HCT116 (cell line): ENCODE data around the gene EIF5A2. TPM values are rescaled to one million over a fixed set of nuclear protein-coding genes. Genes with fewer than 3 reads are reported as not detected.

Experiments used
- ATAC-seq: fragments of 200-7000 bp; cut with Tn5 transposase; 2 replicates; pipeline ENCODE4 v1.9.1; 2020; ENCODE audit warnings: mild to moderate bottlenecking, moderate library complexity
- BruUV-seq: library from RNA; stranded (reverse); fragments of 400-500 nt; replicated peaks from 2 replicates; lab custom pipeline; 2021; lab: Mats Ljungman, UMichigan
- CTCF ChIA-PET: fragments of 300-600 bp; sonication (Branson Sonifier 250); formaldehyde crosslinking; loops from one replicate; lab custom pipeline; 2021; ENCODE audit warnings: antibody characterized with exemption; lab: Charles Lee
- POLR2A ChIA-PET: fragments of 300-600, 350-600 bp; sonication (Branson Sonifier 250); formaldehyde crosslinking; loops from one replicate; lab custom pipeline; 2021; ENCODE audit warnings: antibody characterized with exemption; lab: Charles Lee
- RAD21 ChIA-PET, 2 experiments: fragments of 300-600 bp; sonication (Branson Sonifier 250); formaldehyde crosslinking; loops; one replicate each; lab custom pipeline; 2023; ENCODE audit warnings: low total read pairs in 2 of 2; ENCODE audit not compliant: uncharacterized antibody in 2 of 2, unreplicated experiment in 2 of 2, low non-redundant PET in 1 of 2; lab: Charles Lee
- DNase-seq: peaks from one replicate; pipeline ENCODE4 v3.0.0-alpha.2; 2010; ENCODE audit warnings: low read depth, low spot score
- H2AFZ ChIP-seq: fragments of 200-600 bp; shearing (Covaris generic), sonication (generic); 2 replicates; pipeline ENCODE4 v1.6.1; 2017; ENCODE audit warnings: low read depth, mixed run types, mixed read lengths, antibody characterized with exemption, low read length; ENCODE audit not compliant: poor library complexity, severe bottlenecking
- H3K27ac ChIP-seq: 2 replicates; pipeline ENCODE4 v1.5.1; 2012; ENCODE audit warnings: low read depth, low read length
- H3K27me3 ChIP-seq: fragments of 200-600 bp; sonication (generic); 2 replicates; pipeline ENCODE4 v1.6.1; 2016; ENCODE audit warnings: mixed run types, low read length, mixed read lengths; ENCODE audit not compliant: insufficient read depth
- H3K36me3 ChIP-seq, 2 experiments: fragments of 200-500 bp in 1 of 2; fragments of 200-600 bp in 1 of 2; sonication (Bioruptor generic) in 1 of 2; sonication (generic) in 1 of 2; 2 replicates each; pipeline versions ENCODE4 v1.5.1 to v1.6.1; 2014 to 2016; ENCODE audit warnings: low read length in 2 of 2, inconsistent platforms in 1 of 2, mixed read lengths in 1 of 2, mixed run types in 1 of 2; ENCODE audit not compliant: insufficient read depth in 2 of 2, control insufficient read depth in 1 of 2
- H3K4me1 ChIP-seq, 2 experiments: fragments of 200-600 bp in 1 of 2; sonication (generic) in 1 of 2; 2 replicates each; pipeline versions ENCODE4 v1.5.1 to v1.6.1; 2012 to 2017; ENCODE audit warnings: low read length in 2 of 2, inconsistent platforms in 1 of 2, mild to moderate bottlenecking in 1 of 2, mixed read lengths in 1 of 2, mixed run types in 1 of 2, moderate library complexity in 1 of 2; ENCODE audit not compliant: insufficient read depth in 2 of 2, control insufficient read depth in 1 of 2
- H3K4me2 ChIP-seq: fragments of 200-600 bp; sonication (generic); 2 replicates; pipeline ENCODE4 v1.6.1; 2017; ENCODE audit warnings: mixed run types, low read length, mixed read lengths
- H3K4me3 ChIP-seq, 2 experiments: fragments of 200-600 bp in 1 of 2; sonication (generic) in 1 of 2; replicated peaks in 1 of 2; 2 replicates each; pipeline ENCODE4 v1.5.1; 2011 to 2016; ENCODE audit warnings: low read length in 2 of 2, control low read depth in 1 of 2, low read depth in 1 of 2, mild to moderate bottlenecking in 1 of 2, mixed read lengths in 1 of 2, mixed run types in 1 of 2
- H3K79me2 ChIP-seq: fragments of 200-600 bp; sonication (generic); 2 replicates; pipeline ENCODE4 v1.6.1; 2017; ENCODE audit warnings: mild to moderate bottlenecking, mixed run types, low read length, moderate library complexity, mixed read lengths; ENCODE audit not compliant: insufficient read depth
- H3K9ac ChIP-seq: fragments of 200-600 bp; sonication (generic); 2 replicates; pipeline ENCODE4 v1.6.1; 2016; ENCODE audit warnings: low read length, mixed read lengths
- H3K9me2 ChIP-seq: fragments of 200-600 bp; sonication (generic), shearing (Covaris generic); 2 replicates; pipeline ENCODE4 v1.6.1; 2017; ENCODE audit warnings: mixed run types, mild to moderate bottlenecking, moderate library complexity; ENCODE audit not compliant: insufficient read depth
- H3K9me3 ChIP-seq, 2 experiments: fragments of 200-500 bp in 1 of 2; fragments of 200-600 bp in 1 of 2; sonication (Bioruptor generic) in 1 of 2; sonication (generic) in 1 of 2; 2 replicates each; pipeline ENCODE4 v1.6.1; 2014 to 2017; ENCODE audit warnings: low read length in 2 of 2, mixed read lengths in 2 of 2, inconsistent platforms in 1 of 2, low read depth in 1 of 2, mild to moderate bottlenecking in 1 of 2, mixed run types in 1 of 2, moderate library complexity in 1 of 2; ENCODE audit not compliant: control insufficient read depth in 1 of 2, insufficient read depth in 1 of 2
- H4K20me1 ChIP-seq: fragments of 200-600 bp; sonication (generic), shearing (Covaris generic); 2 replicates; pipeline ENCODE4 v1.6.1; 2017; ENCODE audit warnings: mixed run types, mild to moderate bottlenecking, moderate library complexity; ENCODE audit not compliant: insufficient read depth
- ATF3 ChIP-seq: IDR thresholded peaks from 2 replicates; pipeline ENCODE4 v1.6.1; 2012
- CBX3 ChIP-seq: IDR thresholded peaks from 2 replicates; pipeline ENCODE4 v1.6.1; 2012; ENCODE audit warnings: low read depth
- CEBPB ChIP-seq: IDR thresholded peaks from 2 replicates; pipeline ENCODE4 v1.6.1; 2012; ENCODE audit warnings: low read depth
- EGR1 ChIP-seq: IDR thresholded peaks from 2 replicates; pipeline ENCODE4 v1.6.1; 2012; ENCODE audit warnings: low read depth
- ELF1 ChIP-seq: IDR thresholded peaks from 2 replicates; pipeline ENCODE4 v1.6.1; 2012; ENCODE audit warnings: low read depth, borderline replicate concordance
- EZH2phosphoT487 ChIP-seq: fragments of 200-600 bp; IDR thresholded peaks from 2 replicates; pipeline ENCODE4 v1.6.1; 2018; ENCODE audit warnings: antibody characterized with exemption, borderline replicate concordance
- FOSL1 ChIP-seq: IDR thresholded peaks from 2 replicates; pipeline ENCODE4 v1.6.1; 2012; ENCODE audit warnings: low read depth
- JUND ChIP-seq: IDR thresholded peaks from 2 replicates; pipeline ENCODE4 v1.6.1; 2012
- POLR2AphosphoS5 ChIP-seq: IDR thresholded peaks from 2 replicates; pipeline ENCODE4 v1.6.1; 2011; ENCODE audit warnings: mild to moderate bottlenecking, low read depth, low read length, moderate library complexity
- SIN3A ChIP-seq: IDR thresholded peaks from 2 replicates; pipeline ENCODE4 v1.6.1; 2012; ENCODE audit warnings: low read depth
- SP1 ChIP-seq: IDR thresholded peaks from 2 replicates; pipeline ENCODE4 v1.6.1; 2012; ENCODE audit warnings: low read depth
- TCF7L2 ChIP-seq: IDR thresholded peaks from 2 replicates; pipeline ENCODE4 v1.7.0; 2011; ENCODE audit warnings: borderline replicate concordance, inconsistent platforms; ENCODE audit not compliant: insufficient read depth, insufficient read length; ENCODE audit errors: extremely low read depth
- ZBTB33 ChIP-seq: IDR thresholded peaks from 2 replicates; pipeline ENCODE4 v1.6.1; 2011; ENCODE audit warnings: mild to moderate bottlenecking, low read length, moderate library complexity; ENCODE audit not compliant: insufficient replicate concordance; ENCODE audit errors: extremely low read depth
- intact Hi-C: fragments of 100-400 bp; cut with micrococcal nuclease; formaldehyde crosslinking; loops from 2 replicates; pipeline ENCODE4 v1.10.0; 2022
- total RNA-seq: library from RNA; stranded (reverse); gene quantifications from one replicate; pipeline ENCODE4 v1.2.1, GENCODE V29; 2021; ENCODE audit not compliant: unreplicated experiment
- TF ChIP-seq, protein P1 (sequence below): IDR thresholded peaks from 2 replicates; pipeline ENCODE4 v1.6.1; 2012
- TF ChIP-seq, protein P2 (sequence below): IDR thresholded peaks from 2 replicates; pipeline ENCODE4 v1.6.1; 2012; ENCODE audit warnings: low read depth

Gene EIF5A2
- total RNA-seq, 1 experiment from 2014 or later: 19.4 TPM

- no peak overlapping the region for H3K27ac ChIP-seq
- H3K9me2 ChIP-seq: no peaks in the 10 kb centered on the region
- no peaks in the 10 kb centered on the region for H3K79me2 ChIP-seq
- DNase-seq (no peak), ATAC-seq (no peak)
- intact Hi-C loops: no loop called here
- H3K9me3 ChIP-seq: no peaks in the 10 kb centered on the region
- H2AFZ ChIP-seq: no peak overlapping the region
- RAD21 ChIA-PET: no interaction called here
- no peaks in the 10 kb centered on the region for H3K4me1 ChIP-seq
- H3K9ac ChIP-seq: no peak overlapping the region
- TF ChIP-seq ATF3 (no peak), SP1 (no peak)
- TF ChIP-seq, all 23 proteins: peak for 0
- ChIA-PET POLR2A (no interaction called here), CTCF (interaction anchor here (0.8 kb wide), 1 partner anchor 878 kb away, joined by 3 read pairs; no protein-coding TSS in a partner anchor)
- H4K20me1 ChIP-seq: no peaks in the 10 kb centered on the region
- H3K4me2 ChIP-seq: no peak overlapping the region
- no peaks in the 10 kb centered on the region for H3K27me3 ChIP-seq
- H3K36me3 ChIP-seq: no peaks in the 10 kb centered on the region
- BruUV-seq: no TSS peak
- H3K4me3 ChIP-seq: no peak overlapping the region
Measured at GRCh38 chr3:170956647-170957046, 48.2 kb upstream of the EIF5A2 start.

GRCh38 chr3:170953736-170954135 is 45.3 kb upstream of the EIF5A2 start:
- Histone ChIP-seq H4K20me1 (no peaks in the 10 kb centered on the region), H3K27me3 (no peaks in the 10 kb centered on the region), H3K4me3 (no peak overlapping the region), H3K27ac (no peak overlapping the region), H3K79me2 (no peaks in the 10 kb centered on the region), H3K9me3 (no peaks in the 10 kb centered on the region), H3K4me1 (no peaks in the 10 kb centered on the region), H3K9me2 (no peaks in the 10 kb centered on the region), H3K4me2 (no peak overlapping the region), H3K36me3 (no peaks in the 10 kb centered on the region), H3K9ac (no peak overlapping the region), H2AFZ (no peak overlapping the region)
- no TSS peak for BruUV-seq
- DNase-seq (no peak), ATAC-seq (no peak)
- RAD21 ChIA-PET: no interaction called here
- intact Hi-C loops: no loop called here
- POLR2A ChIA-PET: no interaction called here
- CTCF ChIA-PET: no interaction called here
- TF ChIP-seq SP1 (no peak), ZBTB33 (no peak), JUND (no peak), TCF7L2 (no peak), FOSL1 (no peak), EZH2phosphoT487 (no peak), ATF3 (no peak), SIN3A (no peak), CEBPB (no peak), POLR2AphosphoS5 (no peak), CBX3 (no peak), EGR1 (no peak), ELF1 (no peak)
- TF ChIP-seq, protein P1, sequence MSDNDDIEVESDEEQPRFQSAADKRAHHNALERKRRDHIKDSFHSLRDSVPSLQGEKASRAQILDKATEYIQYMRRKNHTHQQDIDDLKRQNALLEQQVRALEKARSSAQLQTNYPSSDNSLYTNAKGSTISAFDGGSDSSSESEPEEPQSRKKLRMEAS: no peak
- TF ChIP-seq, protein P2, sequence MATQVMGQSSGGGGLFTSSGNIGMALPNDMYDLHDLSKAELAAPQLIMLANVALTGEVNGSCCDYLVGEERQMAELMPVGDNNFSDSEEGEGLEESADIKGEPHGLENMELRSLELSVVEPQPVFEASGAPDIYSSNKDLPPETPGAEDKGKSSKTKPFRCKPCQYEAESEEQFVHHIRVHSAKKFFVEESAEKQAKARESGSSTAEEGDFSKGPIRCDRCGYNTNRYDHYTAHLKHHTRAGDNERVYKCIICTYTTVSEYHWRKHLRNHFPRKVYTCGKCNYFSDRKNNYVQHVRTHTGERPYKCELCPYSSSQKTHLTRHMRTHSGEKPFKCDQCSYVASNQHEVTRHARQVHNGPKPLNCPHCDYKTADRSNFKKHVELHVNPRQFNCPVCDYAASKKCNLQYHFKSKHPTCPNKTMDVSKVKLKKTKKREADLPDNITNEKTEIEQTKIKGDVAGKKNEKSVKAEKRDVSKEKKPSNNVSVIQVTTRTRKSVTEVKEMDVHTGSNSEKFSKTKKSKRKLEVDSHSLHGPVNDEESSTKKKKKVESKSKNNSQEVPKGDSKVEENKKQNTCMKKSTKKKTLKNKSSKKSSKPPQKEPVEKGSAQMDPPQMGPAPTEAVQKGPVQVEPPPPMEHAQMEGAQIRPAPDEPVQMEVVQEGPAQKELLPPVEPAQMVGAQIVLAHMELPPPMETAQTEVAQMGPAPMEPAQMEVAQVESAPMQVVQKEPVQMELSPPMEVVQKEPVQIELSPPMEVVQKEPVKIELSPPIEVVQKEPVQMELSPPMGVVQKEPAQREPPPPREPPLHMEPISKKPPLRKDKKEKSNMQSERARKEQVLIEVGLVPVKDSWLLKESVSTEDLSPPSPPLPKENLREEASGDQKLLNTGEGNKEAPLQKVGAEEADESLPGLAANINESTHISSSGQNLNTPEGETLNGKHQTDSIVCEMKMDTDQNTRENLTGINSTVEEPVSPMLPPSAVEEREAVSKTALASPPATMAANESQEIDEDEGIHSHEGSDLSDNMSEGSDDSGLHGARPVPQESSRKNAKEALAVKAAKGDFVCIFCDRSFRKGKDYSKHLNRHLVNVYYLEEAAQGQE: no peak
